Activated effector memory CD4-positive, alpha-beta T cell treated with anti-CD3 and anti-CD28 coated beads, Interleukin-2, amount 50 U/mL, for 16 hours (primary cell): ENCODE results near the gene ADARB2.
"Not testable (repeated sequence)": the region's sequence is repeated elsewhere in the genome, so short reads cannot be mapped to it uniquely, and the experiment has no call there.

Source experiments
- DNase-seq: peaks from one replicate; pipeline ENCODE4 v3.0.0-alpha.2; 2020

The ADARB2 gene

DNA sequence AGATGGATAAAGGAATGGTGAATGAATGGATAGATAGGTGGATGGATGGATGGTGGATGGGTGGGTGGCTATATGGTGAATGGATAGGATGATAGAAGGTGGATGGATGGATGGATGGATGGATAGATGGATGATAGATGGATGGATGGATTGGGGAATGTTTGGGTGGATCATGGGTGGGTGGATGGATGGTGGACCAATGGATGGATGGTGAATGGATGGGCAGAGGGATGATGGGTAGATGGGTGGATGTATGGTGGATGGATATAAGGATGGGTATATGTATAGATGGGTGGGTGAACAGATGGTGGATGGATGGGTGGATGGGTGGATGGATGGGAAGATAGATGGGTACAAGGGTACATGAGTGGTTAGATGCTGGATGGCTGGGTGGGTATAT lies 322.4 kb downstream of the ADARB2 start:
- no peak for DNase-seq

- DNase-seq, result not testable (repeated sequence)
Measured at GRCh38 chr10:1414346-1414745, 323.0 kb downstream of the ADARB2 start.

GRCh38 chr10:1413823-1414222 lies 323.5 kb downstream of the ADARB2 start:
- no peak for DNase-seq

GRCh38 chr10:1413256-1413655 lies 324.1 kb downstream of the ADARB2 start:
- DNase-seq, result no peak

DNA sequence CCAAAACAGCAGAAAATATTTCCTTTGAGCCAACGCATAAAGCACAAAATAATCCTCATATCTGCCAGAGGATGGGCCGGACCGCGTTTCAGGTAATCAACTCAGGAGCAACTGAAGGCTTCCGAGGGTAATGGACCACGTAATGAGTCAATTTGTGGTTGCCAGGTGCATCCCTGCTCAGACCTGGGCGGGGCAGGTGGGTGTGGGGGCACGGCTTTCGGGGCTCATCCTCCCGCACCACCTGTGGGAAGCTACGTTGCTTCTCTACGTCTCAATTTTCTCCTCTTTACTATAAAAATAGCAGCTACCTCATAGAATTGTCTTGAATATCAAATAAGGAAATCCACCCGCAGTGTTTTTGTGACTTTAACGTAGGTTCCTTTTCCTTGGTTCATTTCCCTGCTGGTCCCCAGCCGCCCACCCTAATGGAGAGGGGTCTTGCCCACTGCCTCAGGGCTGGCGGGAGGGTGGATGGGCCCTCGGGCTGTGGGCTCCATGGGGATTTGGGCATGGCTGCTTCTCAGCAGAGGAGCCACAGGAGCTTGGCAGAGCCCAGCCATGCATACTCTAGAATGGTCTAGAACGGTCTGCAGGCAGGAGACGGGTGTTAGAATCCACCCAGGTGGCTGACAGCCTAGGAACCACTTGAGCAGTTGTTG lies 324.7 kb downstream of the ADARB2 start:
- peak; percentile 42 for DNase-seq

DNA sequence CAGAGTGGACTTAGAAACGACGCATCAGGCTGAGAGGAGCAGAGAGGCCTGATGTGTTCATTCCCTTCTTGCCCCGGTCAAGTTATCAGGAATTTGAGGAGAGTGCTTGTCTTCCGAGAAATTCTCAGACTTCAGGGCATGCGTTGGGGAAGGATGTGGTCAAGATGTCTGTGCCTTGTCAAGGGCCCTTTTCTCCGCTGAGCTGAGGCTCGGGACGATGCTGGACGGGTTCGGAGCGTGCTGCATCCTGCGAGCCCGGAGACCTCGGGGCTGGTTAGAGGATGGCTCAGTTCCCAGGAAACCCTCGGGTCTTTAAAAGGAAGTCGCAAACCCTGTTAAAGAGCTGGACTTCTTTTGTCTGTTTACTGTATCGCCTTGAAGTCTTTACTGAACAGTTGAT lies 325.4 kb downstream of the ADARB2 start:
- no peak for DNase-seq

GRCh38 chr10:1411451-1411850 lies 325.9 kb downstream of the ADARB2 start:
- DNase-seq, result peak; percentile 48

GRCh38 chr10:1410469-1411395 lies 326.6 kb downstream of the ADARB2 start:
- peak; percentile 49 for DNase-seq

DNA sequence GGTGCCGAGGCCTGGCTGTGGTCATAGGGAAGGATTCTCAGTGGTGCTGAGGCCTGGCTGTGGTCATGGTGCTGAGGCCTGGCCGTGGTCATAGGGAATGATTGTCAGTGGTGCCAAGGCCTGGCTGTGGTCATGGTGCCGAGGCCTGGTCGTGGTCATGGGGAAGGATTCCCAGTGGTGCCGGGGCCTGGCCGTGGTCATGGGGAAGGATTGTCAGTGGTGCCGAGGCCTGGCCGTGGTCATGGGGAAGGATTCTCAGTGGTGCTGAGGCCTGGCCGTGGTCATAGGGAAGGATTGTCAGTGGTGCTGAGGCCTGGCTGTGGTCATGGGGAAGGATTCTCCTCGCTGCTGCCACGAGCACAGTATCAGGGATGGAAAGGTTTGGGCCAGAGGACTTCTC lies 327.3 kb downstream of the ADARB2 start:
- DNase-seq, result no peak

DNA sequence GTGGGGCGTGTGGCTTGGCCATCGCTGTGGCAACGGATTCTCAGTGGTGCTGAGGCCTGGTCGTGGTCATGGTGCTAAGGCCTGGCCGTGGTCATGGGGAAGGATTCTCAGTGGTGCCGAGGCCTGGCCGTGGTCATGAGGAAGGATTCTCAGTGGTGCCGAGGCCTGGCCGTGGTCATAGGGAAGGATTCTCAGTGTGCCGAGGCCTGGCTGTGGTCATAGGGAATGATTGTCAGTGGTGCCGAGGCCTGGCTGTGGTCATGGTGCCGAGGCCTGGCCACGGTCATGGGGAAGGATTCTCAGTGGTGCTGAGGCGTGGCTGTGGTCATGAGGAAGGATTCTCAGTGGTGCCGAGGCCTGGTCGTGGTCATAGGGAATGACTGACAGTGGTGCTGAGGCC lies 327.9 kb downstream of the ADARB2 start:
- no peak for DNase-seq

DNA sequence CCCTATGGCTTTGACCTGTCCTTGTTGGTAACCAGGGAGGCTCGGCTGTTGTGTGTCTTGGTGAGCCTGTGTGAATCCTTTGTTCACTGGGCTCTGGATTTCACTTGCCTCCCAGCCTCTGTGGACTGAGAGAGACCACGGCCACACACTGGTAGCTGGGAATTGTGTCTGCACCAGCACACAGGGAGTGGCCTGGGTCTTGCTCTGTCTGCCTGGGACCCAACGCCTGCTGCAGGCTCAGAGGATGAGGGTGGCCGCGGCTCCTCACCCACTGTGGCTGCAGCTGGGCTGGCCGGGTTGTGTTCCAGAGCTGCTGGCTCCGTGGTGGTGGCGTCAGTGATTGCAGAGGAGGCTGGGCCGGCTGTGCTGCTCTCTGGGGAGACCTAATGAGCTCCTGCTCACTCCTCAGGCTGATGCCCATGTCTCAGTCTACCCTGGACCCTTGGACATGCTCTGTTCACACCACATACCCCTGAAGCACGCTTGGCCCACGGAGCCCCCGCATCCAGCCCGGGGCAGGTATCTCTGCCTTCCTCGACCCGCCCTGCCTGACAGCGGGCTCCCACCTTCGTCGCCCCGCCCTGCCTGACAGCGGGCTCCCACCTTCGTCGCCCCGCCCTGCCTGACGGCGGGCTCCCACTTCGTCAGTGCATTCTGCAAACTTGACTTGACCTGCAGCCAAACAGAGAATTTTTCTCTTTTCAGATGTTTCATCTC lies 328.5 kb downstream of the ADARB2 start:
- peak; percentile 46 for DNase-seq

- DNase-seq, result peak; percentile 53
Measured at GRCh38 chr10:1406967-1407945, 330.1 kb downstream of the ADARB2 start.

DNA sequence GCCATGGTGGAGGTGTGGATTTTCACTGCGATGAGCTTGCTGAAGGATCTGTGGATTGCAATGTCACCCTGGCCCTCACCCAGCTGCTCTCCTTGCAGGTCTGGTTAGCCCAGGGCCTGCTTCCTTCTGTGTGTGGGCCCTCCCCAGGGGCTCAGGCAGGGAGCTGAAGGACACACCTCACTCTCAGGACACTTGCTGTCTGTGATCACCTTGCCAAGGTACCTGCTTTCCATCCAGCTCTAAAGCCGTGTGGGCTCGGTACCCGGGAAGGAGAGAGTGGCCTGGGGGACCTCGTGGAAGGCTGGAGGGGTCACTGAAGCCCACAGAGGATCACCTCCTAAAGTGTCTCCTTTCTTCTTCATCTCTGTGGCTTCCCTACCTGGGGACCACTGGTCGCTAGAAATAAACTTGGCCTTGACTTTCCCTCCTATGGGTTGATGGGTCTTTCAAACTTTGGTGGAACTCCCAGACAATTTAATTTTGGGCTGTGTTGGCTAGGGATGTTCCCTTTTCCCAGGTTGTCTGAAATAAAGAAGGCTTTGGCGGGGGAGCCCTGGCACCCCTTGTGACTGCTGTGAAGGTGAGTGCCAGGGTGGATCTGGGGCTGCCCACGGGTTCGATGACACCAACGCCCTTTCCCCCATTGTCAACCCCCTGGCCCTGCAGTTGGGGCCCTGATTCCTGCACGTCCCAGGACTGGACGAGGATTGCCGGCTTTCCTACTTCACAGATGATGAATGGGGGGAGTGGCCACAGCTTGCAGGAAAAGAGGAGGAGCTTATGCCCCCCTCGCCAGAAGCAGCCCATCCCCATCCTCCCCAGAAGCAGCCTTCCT lies 331.0 kb downstream of the ADARB2 start:
- DNase-seq, result peak; percentile 38

GRCh38 chr10:1404323-1405260 lies 332.7 kb downstream of the ADARB2 start:
- no peak for DNase-seq

DNA sequence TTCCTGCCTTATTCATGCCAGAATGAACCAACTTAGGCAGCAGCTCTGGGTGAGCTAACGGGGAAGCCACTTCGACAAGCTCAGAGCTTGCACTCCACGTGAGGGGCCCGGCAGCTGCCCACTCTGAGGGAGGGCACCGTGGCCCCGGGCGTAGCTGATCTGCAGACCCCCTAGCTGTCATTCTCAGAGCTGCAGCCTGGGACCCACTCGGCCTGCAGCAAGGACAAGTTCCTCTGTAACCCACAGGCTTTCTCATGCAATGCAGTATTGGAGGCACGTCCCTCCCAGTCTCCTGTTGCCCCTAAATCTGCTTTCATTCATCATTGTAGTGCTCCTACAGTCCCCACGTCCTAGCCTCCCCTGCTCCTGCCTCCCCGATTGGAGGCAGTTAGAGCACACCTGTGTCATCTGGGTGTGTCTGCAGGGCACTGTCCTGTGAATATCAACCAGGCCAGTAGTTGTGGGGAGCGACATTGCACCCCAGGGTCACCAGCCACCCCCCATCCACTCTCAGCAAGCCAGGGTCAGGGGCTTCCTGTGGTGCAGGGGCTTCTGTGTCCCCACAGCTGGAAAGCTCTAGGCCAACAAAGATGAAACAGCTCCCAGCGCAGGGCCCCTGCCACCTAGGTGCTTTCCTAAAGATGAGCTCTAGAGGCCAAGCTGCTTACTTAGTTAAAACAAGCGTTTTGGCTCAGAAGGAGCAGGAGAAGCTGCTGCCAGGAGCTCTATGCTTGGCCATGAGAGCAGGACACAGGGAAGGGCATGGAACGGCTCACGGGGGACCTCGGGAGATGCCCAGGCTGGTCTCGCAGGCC lies 333.6 kb downstream of the ADARB2 start:
- peak; percentile 50 for DNase-seq

- peak; percentile 38 for DNase-seq
Measured at GRCh38 chr10:1402816-1403507, 334.4 kb downstream of the ADARB2 start.

DNA sequence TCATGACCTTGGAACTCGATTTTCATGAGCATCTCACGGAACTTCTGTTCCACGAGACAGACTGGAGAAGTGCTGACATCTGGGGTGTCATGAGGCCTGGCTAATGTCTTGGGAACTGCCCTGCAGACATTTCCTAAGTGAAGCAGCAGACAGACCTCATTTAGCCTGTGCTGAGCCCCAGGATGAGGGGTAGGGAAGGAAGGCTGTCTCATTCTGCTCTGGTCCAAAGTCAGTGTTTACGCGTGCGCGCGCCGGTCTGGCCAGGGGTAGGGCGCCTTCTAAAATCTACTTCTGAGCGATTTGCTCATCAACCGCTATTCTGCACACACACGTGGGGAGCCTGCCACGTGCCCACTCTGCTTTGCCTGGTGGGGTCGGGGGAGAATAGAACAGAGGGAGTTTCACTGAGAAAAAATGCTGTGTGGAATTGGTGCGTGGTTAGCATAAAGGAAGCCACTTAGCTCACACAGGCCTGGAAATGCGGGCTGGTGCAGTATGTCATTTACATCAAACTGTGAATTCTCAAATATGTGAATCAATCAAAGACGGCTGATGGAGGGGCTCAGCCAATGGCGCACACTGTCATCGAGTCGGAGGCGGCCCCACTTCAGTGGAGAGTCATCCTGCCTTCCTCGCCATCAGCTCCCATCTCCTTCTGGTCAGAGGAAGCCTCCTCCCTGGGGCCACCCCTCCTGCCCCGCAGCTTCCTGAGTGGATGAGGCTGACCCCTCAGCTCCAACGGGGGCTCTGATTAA lies 335.1 kb downstream of the ADARB2 start:
- peak; percentile 34 for DNase-seq
